GM12892 (cell line): ENCODE results near the gene KRT82.

Source experiments
- POLR2A ChIP-seq: IDR thresholded peaks from 2 replicates; pipeline ENCODE4 v1.6.1; 2011; ENCODE audit warnings: low read depth, low read length, control low read depth
- POLR2AphosphoS5 ChIP-seq: IDR thresholded peaks from 2 replicates; pipeline ENCODE4 v1.6.1; 2011; ENCODE audit warnings: low read depth, low read length, control low read depth
- TAF1 ChIP-seq: IDR thresholded peaks from 2 replicates; pipeline ENCODE4 v1.6.1; 2011; ENCODE audit warnings: low read depth, mild to moderate bottlenecking, control low read depth, low read length, borderline replicate concordance

GRCh38 chr12:52367876-52368275 is 38.3 kb downstream of the KRT82 start:
- TF ChIP-seq POLR2A (no peak), POLR2AphosphoS5 (no peak), TAF1 (no peak)
